Activated CD8-positive, alpha-beta memory T cell treated with anti-CD3 and anti-CD28 coated beads for 24 hours (primary cell): Measurements from ENCODE around the gene LEFTY2.
"Not testable (repeated sequence)": the region's sequence is repeated elsewhere in the genome, so short reads cannot be mapped to it uniquely, and the experiment has no call there.

Experiments used
- DNase-seq: peaks from one replicate; pipeline ENCODE4 v3.0.0-alpha.2; 2020

The LEFTY2 gene

DNA sequence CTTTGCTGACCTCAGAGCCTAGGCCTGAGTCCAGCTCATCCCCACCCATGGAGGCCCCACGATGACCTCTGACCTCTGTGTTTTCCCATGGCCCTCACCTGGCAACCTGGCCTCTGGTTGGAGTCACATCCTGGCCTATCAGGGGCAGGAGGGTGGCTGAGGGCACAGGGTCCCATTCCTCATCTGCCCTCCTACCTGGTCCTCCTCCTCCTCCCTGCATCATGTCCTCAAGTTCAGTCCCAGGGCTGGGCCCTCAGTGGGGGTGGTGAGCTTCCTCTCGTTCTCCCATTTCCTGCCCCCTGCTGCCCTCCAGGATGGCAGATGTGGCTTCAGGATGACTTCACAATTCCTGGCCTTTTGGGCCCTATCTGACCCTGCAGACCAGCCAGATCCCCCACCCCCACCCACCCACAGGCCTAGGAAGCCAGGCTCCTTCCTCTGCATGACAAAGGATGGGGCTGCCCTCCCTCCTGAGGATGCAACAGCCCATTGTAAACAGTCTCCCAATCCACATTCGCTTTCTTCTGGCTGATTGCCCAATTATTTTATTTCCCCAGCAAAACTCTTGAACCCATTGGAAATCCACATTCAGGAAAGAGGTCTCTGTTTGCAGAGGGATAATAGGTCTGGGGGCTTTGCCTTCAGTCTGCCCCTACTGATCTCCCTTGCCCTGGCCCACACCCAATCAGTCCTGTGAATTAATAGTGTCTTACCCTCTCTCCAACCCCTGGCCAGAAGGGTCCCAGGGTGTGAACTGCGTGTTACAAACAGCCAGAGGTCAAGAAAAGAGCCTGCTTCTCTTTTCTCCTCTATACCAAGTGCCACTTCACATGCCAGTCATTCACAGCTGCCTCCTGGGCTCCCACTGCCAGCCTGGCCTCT lies 41.7 kb downstream of the LEFTY2 start:
- DNase-seq: no peak

- DNase-seq: peak; percentile 67
These were observed 43.2 kb downstream of the LEFTY2 start for GRCh38 chr1:225897595-225898514.

DNA sequence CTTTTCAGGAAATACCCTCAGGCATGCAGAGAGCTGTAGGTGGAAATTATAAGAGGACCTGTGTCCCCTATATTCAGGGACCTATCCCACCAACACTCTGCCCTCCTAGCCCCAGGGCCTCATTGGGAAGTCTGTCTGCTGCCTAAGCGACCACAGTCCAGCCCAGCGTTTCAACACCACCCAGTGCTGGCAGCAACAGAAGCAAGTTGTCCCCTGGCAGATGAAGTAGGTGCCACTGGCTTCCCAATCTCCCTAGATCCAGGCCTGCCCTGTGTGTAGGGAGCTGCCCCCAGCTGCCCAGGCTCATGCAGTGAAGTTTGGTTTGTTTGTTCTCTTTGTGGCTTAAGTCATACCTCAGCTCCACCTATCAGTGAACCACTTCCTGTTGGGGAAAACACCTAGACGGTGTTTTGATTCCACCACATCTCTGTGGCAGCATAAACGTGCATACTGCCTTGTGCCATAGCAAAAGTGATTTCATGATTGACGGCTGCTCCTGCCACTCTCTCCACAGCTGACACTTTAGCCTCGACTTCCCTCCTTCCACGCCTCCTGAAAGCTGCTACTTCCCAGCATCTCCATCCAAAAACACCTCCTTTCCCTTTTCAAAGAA lies 44.0 kb downstream of the LEFTY2 start:
- peak; percentile 76 for DNase-seq

- no peak for DNase-seq
These were observed 44.5 kb downstream of the LEFTY2 start for GRCh38 chr1:225896494-225896893.

DNA sequence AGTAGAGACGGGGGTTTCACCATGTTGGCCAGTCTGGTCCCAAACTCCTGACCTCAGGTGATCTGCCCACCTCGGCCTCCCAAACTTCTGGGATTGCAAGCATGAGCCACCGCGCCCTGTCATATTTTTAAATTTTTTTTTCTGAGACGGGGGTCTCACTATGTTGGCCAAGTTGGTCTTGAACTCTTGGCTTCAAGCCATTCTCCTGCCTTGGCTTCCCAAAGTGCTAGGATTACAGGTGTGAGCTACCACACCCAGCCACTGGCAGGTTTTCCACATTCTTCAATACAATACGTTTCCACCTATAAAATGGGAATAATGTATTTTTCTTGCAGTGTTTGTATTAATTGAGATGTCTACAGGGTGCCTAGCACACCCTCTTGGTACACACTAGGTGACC lies 48.7 kb downstream of the LEFTY2 start:
- DNase-seq: no peak

GRCh38 chr1:225891229-225891972 lies 49.6 kb downstream of the LEFTY2 start:
- no peak for DNase-seq

- DNase-seq: no peak
These were observed 50.4 kb downstream of the LEFTY2 start for GRCh38 chr1:225890346-225891228.

DNA sequence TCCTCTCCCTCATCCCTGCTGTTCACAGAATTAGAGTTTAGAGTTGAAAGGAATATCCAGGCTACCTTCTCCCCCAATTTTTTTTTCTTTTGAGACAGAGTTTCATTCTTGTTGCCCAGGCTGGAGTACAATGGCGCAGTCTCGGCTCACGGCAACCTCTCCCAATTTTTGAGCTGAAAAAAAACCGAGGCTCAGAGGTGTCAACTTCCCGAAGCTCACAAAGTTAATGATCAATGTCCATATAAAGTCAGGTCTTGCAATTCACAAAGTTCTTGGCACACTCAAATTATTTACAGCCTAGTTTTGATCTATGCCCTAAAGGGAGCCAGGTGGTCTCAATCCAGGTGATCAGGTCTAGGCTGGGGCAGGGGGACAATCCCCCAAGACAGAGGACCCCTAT lies 51.3 kb downstream of the LEFTY2 start:
- no peak for DNase-seq

- DNase-seq: no peak
These were observed 52.0 kb downstream of the LEFTY2 start, which contains the start of gene LEFTY1 for GRCh38 chr1:225888898-225889601. Gene LEFTY1 (minus strand): TSS chr1:225889146. CDS start chr1:225889066, 80 bp downstream.

- no peak for DNase-seq
These were observed 52.6 kb downstream of the LEFTY2 start for GRCh38 chr1:225888289-225888897.

- not testable (repeated sequence) for DNase-seq
These were observed 53.3 kb downstream of the LEFTY2 start for GRCh38 chr1:225887554-225888288.

DNA sequence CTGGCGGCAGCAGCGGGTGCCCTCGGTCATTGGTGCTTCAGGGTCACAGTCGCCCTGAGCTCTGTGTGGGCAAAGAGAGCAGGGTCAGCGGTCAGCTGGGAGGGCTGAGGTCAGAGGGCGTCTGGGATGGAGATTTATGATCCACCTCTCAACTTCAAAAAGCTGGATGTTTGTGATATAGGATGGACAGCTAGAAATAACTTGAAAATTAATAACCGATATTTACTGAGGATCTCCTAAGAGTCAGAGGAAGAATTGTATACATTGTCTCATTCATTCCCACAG lies 54.0 kb downstream of the LEFTY2 start:
- no peak for DNase-seq
